Measurements from ENCODE around the gene COX6A2.
"Not testable (repeated sequence)": the region's sequence is repeated elsewhere in the genome, so short reads cannot be mapped to it uniquely, and the experiment has no call there.

Gene COX6A2

DNA sequence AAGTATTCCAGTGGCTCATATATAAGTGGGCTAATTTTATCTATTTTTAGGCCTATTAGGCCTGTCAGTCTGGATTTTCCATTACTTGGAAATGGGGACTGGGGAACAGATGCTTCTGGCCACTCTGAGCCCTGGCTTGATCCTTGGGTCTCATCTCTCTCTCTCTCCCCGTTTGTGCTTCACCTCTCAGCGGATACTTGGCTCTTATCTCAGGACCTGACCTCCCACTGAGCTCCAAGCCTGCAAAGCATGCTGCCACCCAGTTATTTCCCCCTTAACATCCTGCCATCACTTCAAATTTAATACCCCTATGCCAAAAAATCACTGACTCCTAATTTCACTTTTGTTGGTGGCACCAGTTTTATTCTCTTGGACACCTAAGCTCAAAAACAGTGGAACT is 10.3 kb upstream of the COX6A2 start:
- no peak for DNase-seq (ENCODE audit: low spot score)

DNA sequence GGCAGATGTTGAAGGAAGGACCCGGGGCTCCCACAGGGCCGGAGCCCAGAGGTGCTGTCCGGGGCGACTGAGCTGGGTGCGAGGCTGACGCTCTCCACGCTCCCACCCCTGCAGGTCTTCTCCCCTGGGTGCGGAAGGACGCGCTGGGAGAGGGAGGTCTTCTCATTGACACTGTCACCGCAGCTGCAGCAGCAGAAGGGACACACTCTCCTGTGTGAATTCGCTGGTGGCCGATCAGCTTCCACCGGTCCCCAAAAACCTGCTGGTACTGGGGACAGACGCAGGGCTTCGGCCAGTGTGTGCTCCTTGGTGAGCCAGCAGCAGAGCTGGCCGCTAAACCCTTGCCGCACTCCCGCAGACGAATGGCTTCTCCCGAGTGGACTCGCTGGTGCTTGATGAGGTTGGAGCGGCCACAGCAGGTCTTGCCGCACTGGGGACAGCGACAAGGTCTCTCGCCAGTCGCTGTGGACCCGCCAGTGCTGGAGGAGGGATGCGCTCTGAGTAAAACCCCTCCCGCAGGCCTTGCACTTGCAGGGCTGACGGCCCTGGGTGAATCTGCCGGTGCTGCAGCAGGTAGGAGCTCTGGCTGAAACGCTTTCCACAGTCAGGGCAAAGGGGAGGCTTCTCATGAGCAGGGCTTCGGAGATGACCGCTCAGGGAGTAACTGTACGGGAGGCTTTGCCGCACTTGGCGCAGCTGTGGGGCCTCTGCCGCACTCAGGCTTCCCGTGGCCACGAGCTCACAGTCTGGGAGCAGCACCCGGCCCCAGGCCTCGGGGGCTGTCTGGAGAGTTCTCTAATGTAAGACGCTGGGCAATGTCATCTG is 8.3 kb upstream of the COX6A2 start:
- DNase-seq (ENCODE audit: low spot score): no peak

DNA sequence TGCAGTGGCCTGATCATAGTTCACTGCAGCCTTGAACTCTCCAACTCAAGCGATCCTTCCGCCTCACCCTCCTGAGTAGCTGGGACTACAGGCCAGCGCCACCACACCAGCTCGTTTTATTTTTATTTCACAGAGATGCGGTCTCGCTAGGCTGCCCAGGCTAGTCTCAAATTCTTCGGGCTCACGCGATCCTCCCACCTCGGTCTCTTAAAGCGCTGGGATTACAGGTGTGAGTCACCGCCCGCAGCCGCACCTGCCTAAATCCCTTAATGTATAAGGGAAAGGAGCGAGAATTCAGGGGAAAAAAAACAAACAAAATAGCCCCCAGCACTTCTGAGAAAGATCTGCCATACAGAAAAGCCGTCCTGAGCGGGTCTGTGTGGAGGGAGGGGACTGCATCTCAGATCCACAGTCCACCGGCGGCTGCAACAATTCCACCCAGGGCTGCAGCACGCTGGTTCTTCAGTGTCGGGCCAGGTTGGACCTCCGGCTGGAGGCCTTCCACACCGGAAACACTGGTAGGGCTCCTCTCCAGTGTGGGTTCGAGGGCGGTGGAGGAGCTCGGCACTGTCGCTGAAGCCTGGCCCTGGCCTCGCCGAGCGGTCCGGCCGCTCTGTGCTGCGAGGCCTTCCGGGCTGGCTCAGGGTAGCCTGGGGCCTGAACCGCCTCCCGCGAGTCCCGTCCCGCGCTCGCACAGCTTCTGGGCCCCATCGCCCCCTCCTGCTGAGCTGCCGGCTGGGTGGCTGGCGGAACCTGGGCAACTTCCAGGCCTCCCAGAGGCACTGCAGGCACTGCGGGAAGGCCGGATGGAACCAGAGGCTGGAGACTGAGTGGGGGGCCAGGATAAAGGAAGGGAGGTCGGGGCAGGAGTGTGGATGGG is 7.4 kb upstream of the COX6A2 start:
- no peak for DNase-seq (ENCODE audit: low spot score)

DNA sequence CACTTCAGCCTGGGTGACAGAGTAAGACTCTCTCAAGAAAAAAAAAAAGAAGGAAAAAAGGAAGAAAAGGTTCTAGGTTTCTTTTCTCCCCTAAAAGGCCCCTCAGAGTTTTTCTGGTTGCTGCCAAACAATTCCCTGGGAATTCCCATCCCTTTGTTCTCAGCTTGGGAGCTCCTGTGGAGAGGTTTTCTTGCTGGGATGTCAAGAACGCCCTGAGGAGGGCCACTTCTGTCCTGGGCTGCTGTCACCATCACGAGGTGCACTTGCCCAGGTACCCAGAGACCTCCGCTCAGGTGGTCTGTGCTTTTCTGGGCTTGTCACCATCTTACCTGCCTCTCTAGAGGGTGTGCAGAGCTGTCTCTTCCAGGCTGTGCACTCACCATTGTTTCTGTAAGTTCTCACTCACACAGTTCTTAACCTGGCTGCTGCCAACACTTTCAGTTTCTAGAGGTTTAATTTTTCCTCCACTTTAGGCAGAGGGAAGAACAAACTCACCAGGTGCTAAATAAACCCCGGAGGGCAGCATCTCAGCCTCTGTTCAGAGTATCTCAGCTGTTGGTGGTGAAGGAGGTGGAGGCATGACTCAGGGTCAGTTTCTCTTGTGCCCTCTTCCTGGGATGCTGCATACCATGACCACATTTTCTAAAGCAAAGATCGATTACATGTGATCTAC is 2.4 kb upstream of the COX6A2 start:
- DNase-seq (ENCODE audit: low spot score): no peak

DNA sequence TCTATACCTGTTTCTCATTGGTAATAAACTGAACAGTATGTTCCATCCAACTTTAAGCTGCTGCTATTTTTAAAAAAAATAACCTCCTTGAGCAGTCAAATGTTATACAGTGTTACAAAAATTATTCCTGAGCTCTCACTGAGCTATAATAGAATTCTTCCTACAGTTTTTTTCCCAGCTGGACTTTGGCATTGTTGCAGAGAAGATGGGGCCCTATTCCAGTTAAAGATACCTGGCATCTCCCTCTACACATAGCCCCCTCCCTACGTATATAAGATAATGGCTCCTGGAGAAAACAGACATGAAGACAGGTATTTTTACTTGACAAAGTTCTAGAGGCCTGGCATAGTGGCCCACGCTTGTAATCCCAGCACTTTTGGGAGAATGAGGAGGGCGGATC is 1.6 kb upstream of the COX6A2 start:
- no peak for DNase-seq (ENCODE audit: low spot score)

DNA sequence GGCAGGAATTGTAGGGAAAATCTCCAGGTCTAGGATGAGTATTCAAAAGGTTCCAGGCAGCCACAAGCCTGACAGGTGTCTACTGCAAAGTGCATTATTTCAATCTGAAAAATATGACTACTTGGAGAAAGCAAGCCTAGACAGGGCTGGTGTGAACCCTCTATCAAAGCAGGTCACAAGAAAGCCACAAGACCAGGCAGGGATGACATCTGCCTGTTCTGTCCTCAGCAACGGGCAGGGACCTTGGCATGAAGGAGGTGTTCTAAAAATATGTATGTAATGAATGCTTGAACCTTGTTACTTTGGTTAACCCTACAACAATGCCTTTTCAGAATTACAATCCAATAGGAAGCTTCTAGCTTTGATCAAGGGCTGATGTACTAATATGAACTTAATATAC is 1.2 kb upstream of the COX6A2 start:
- DNase-seq (ENCODE audit: low spot score): no peak

DNA sequence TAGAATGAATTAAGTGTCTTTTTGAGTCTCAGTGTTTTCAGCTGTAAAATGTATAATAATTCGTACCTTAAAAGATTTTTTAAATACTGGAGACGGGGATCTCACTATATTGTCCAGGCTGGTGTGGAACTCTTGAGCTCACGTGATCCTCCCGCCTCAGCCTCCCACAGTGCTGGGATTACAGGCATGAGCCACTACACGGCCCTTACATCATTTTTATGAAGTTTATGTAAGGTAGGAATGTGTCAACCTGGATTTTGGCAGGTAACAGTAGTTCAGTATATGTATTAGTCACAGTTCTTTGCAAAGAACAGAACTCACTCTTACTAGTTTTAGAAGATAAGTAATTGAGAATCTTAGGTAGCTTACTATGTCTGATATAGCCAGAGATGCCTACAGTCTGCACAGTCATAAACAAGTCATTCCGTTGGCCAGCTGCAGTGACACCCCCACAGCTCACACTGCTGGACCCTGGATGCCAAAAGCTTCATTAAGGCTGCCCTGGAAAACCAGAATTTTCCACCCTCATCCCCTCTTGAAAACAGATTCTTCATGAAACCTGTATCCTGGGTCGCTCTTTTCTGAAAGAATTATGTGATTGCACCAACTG is 583 bp upstream of the COX6A2 start:
- DNase-seq (ENCODE audit: low spot score): no peak

DNA sequence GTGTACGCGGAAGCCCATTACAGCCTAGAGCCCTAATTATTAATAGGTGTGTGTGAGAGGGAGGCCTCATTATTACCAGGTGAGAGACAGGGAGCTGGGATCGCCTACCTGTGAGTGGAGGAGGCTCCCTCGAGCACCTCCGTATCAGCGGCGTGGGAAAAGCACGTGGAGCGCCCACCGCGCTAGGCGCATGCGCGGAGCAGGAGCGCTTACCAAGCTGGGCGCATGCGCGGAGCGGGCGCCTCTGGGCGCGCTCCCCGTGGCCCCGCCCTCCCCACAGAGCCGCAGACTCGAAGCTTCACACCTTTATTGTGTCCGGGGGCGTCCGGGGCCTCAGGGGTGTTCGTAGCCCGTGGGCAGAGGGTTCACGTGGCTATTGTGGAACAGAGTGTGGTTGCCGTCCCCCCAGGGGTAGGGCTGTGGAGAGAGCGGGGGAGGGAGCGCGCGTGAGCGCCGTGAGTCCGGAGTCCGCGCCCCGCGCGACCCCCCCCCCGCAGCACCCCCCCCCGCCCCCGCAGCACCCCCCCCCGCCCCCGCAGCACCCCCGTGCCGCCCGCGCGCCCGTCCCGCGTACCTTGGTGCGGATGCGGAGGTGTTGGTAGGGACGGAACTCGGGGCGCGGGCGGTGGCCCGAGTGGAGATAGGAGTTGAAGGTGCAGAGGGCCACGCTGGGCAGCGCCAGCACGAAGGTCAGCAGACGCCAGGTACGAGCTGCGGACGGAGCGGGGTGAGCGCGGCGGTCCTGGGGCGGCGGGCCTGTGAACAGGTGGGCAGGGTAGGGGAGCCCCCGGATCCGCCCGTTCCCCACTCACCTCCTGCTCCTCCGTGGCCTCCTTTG is 500 bp downstream of the COX6A2 start:
- DNase-seq (ENCODE audit: low spot score): peak; percentile 93

DNA sequence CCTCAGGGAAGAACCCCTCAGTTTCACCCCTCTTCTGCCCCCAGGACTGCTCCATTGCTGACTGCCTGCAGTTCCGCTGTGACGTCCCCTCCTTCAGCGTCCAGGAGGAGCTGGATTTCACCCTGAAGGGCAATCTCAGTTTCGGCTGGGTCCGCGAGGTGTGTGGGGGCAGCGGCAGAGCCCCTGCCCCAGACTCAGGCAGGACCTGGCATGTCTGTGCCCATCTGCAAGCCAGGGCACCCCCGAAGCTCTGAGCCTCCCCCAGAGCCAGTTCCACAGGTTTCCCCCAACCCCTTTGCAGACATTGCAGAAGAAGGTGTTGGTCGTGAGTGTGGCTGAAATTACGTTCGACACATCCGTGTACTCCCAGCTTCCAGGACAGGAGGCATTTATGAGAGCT is 4.4 kb downstream of the COX6A2 start:
- DNase-seq (ENCODE audit: low spot score): no peak

DNA sequence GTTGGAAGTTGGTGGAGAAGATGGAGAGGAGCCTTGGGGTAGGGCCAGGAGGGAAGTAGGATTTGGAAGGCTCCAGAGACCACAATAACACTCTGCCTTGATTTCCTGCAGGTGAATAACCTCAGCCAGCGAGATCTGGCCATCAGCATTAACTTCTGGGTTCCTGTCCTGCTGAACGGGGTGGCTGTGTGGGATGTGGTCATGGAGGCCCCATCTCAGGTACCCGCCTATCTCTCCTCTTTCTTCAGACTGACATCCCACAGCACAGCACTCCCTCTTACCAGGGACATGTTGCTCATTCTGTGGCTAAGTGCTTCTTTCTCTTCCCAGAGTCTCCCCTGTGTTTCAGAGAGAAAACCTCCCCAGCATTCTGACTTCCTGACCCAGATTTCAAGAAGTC is 4.9 kb downstream of the COX6A2 start:
- no peak for DNase-seq (ENCODE audit: low spot score)

DNA sequence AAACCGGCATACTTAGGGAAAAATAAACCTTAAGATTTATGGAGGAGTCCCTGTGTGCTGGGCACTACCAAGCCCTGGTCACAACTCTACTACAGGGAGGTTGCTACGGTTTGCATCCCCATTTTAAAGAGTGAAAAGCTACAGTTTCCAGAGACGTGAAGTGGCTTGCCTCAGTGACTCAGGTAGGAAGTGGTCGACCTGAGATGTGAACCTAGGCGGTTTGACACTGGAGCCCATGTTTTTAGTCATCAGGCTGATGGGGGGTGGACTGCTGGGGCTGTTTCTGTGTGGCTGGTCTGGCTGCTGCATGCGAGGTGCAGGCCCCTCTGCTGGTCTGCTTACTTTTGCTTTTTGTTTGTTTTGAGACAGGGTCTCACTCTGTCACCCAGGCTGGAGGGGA is 6.6 kb downstream of the COX6A2 start:
- no peak for DNase-seq (ENCODE audit: low spot score)

DNA sequence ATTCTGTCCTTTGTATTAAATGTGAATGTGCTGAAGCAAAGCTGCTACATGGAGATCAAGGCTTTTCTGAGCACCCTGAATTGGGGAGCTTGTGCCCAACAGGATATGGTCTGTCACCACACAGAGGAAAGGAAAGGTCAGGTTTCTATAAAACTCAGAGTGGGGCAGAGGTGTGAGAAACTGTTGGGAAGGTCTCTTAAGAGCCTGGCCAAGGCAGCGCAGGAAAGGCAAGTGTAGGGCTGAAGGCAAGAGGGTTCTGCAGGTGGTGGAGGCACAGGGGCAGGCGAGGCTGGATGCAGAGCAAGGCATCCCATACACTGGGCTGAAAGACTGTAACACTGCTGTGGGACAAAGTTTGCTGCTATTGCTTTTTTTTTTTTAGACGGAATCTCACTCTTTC is 8.1 kb downstream of the COX6A2 start:
- DNase-seq (ENCODE audit: low spot score): no peak

DNA sequence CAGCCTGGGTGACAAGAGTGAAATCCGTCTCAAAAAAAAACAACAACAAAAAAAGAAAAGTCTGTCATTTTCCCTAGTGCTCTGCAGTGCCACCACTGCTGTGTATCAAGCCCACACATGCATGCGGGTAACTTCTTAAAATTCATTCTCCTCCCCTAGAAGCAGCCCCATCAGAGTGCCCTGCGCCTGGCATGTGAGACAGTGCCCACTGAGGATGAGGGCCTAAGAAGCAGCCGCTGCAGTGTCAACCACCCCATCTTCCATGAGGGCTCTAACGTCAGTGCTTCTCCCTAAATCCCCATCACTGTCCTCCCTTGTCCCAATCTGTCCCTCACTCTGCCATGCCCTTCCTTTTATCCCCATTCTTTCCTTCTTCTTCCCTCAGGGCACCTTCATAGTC is 10.2 kb downstream of the COX6A2 start:
- DNase-seq (ENCODE audit: low spot score): no peak

DNA sequence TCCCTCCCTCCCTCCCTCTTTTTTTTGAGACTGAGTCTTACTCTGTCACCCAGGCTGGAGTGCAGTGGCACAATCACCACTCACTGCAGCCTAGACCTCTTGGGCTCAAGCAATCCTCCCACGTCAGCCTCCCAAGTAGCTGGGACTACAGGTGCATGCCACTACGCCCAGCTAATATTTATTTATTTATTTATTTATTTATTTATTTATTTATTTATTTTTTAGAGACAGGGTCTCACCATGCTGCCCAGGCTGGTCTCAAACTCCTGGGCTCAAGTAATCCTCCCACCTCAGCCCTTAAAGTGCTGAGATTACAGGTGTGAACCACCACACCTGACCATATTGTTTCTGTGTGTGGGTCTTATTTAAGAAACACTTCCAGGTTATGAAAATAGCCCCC is 11.1 kb downstream of the COX6A2 start:
- DNase-seq (ENCODE audit: low spot score): not testable (repeated sequence)

DNA sequence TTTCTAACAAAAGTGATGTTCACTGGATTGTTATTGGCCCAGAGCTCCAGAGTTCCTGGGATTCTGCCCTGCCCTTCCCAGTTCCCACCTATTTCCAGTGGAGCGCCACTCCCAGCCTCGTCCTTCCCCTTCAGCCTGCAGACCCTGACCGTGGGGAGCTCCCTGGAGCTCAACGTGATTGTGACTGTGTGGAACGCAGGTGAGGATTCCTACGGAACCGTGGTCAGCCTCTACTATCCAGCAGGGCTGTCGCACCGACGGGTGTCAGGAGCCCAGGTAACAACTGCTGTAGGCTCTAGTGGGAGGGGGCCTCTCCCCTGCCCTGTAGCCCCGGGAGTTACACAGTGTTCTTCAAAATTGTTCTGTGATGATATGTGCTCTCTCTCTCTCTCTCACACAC is 11.8 kb downstream of the COX6A2 start:
- no peak for DNase-seq (ENCODE audit: low spot score)

DNA sequence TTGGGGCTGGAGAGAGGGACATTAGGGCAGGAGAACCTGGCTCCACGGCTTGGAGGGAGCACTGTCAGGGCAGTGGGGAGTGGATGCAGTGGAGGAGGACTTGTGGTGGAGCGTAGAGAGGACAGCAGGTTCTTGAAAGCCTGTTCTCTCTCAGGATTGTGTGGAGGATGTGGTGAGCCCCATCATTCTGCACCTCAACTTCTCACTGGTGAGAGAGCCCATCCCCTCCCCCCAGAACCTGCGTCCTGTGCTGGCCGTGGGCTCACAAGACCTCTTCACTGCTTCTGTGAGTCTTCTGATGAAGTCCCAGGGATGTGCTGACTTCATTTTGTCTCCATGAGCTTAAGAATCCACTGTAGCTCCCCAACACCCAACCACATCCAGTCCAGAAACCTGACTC is 13.5 kb downstream of the COX6A2 start:
- DNase-seq (ENCODE audit: low spot score): no peak

DNA sequence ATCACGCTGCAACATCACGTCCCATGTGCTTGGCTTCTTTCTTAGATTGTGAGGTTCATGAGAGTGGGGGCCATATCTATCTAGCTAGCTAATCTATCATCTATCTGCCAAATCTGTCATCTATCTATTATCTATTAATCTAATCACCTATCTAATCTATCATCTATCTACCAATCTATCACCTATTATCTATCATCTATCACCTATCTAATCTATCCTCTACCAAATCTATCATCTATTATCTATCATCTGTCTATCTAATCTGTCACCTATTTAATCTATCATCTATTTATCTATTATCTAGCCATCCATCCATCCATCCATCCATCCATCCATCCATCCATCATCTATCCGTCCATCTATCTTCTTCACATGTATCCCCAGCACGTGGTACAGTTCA is 14.2 kb downstream of the COX6A2 start:
- DNase-seq (ENCODE audit: low spot score): no peak

DNA sequence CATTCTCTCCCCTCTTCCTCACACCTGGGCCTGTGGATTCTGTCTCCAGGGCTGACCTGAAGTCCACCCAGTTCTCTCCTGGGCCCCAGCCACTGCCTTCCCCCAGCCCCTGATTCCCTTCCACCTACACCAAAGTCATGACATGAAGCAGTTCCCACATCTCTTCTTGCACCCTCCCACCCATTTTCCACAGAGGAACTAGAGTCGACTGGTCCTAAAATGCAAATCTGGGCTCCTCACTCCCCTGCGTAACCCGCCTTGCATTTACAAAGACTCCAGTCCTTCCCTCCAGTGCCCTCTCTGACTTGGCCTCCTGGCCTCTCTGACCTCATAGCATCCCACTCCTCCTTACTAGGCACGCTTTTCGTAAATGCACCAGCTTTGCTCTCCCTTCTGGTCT is 14.8 kb downstream of the COX6A2 start:
- no peak for DNase-seq (ENCODE audit: low spot score)

DNA sequence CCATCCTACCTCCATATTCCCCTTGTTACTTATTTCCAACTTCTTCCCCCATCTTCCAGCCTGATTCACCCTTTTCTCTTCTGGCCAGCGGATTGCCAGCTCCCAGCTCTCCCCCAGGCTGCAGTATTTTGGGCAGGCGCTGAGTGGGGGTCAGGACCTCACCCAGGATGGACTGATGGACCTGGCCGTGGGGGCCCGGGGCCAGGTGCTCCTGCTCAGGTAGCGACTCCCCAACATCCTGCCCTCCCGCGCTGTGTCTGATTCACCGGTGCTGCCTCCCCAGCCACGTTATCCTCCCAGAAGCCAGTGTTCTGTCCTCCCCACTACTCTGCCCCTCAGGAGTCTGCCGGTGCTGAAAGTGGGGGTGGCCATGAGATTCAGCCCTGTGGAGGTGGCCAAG is 15.4 kb downstream of the COX6A2 start:
- no peak for DNase-seq (ENCODE audit: low spot score)

DNA sequence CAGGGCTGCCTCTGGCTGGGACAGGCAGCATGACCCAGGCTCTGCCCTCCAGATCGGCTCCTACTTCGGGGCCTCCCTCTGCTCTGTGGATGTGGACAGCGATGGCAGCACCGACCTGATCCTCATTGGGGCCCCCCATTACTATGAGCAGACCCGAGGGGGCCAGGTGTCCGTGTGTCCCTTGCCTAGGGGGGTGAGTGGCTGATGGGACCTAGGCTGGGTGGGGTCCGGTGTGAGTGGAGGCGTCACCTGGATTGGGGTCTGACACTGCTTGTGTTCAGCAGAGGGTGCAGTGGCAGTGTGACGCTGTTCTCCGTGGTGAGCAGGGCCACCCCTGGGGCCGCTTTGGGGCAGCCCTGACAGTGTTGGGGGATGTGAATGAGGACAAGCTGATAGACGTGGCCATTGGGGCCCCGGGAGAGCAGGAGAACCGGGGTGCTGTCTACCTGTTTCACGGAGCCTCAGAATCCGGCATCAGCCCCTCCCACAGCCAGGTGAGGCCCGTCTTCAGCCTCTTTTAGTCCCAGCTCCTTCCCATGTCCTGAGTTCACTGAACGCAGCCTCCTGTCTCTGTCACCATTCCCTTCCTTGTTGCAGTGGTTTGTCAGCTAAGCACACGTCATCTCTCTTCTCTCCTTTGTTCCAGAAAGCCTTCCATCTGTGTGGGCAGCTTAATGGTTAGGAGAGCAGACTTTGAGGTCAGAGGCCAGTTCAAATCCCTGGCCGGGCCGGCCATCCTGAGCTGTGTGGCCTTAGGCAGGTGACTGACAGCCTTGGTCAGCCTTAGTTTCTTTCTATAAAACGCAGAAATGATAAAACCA is 16.9 kb downstream of the COX6A2 start:
- no peak for DNase-seq (ENCODE audit: low spot score)

DNA sequence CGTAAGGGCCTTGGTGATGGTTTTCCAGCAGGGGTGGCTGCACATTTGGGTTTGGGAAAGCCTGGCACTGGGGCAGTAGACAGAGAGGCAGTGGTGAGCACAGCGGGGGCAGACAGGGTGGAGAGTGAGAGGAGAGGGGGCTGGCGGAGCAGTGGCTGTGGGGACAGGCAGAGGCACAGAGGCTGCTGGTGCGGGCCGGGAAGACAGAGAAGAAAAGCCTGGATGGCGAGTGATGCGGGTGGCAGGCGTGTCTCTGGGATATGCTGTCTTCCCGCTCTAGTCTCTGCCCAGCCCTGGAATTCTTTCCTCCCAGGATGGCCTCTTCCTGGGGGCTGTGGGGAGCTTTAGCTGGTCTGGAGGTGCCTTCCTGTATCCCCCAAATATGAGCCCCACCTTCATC is 18.1 kb downstream of the COX6A2 start:
- DNase-seq (ENCODE audit: low spot score): no peak

Data from AG08395 (cell line).